KMS-11 (cell line): ENCODE results near the gene AMY1C.
A peak's percentile ranks its signal among the peaks of the same experiment; 100 is the strongest.
"Not testable (repeated sequence)": the region's sequence is repeated elsewhere in the genome, so short reads cannot be mapped to it uniquely, and the experiment has no call there.

Source experiments
- H2AFZ ChIP-seq: fragments of 200-600 bp; sonication (generic); 2 replicates; pipeline ENCODE4 v1.6.1; 2016; ENCODE audit warnings: antibody characterized with exemption, mixed run types, low read depth
- H3K27ac ChIP-seq: fragments of 200-600 bp; sonication (generic); 2 replicates; pipeline ENCODE4 v1.6.1; 2016; ENCODE audit warnings: mild to moderate bottlenecking, mixed run types
- H3K27me3 ChIP-seq: fragments of 200-600 bp; sonication (generic); 2 replicates; pipeline ENCODE4 v1.6.1; 2017; ENCODE audit warnings: mild to moderate bottlenecking, low read depth, mixed run types, moderate library complexity; ENCODE audit not compliant: insufficient read depth
- H3K36me3 ChIP-seq: fragments of 200-600 bp; sonication (generic); 2 replicates; pipeline ENCODE4 v1.6.1; 2017; ENCODE audit warnings: mild to moderate bottlenecking, mixed run types; ENCODE audit not compliant: insufficient read depth
- H3K4me1 ChIP-seq: fragments of 200-600 bp; sonication (generic); 2 replicates; pipeline ENCODE4 v1.6.1; 2016; ENCODE audit warnings: mild to moderate bottlenecking, low read depth, mixed run types; ENCODE audit not compliant: poor library complexity, severe bottlenecking
- H3K4me2 ChIP-seq: fragments of 200-600 bp; sonication (generic); 2 replicates; pipeline ENCODE4 v1.7.0; 2016; ENCODE audit warnings: mild to moderate bottlenecking, mixed run types
- H3K4me3 ChIP-seq: fragments of 200-600 bp; sonication (generic); IDR thresholded peaks from 2 replicates; pipeline ENCODE4 v1.6.1; 2017; ENCODE audit warnings: low read depth, low read length, mixed read lengths; ENCODE audit not compliant: insufficient read depth
- H3K79me2 ChIP-seq: fragments of 200-600 bp; sonication (generic); 2 replicates; pipeline ENCODE4 v1.6.1; 2016; ENCODE audit warnings: low read depth, mixed run types; ENCODE audit not compliant: insufficient read depth
- H3K9ac ChIP-seq: fragments of 200-600 bp; sonication (generic); 2 replicates; pipeline ENCODE4 v1.6.1; 2016; ENCODE audit warnings: mild to moderate bottlenecking, mixed run types
- H4K20me1 ChIP-seq: fragments of 200-600 bp; sonication (generic); 2 replicates; pipeline ENCODE4 v1.6.1; 2016; ENCODE audit warnings: mild to moderate bottlenecking, mixed run types; ENCODE audit not compliant: insufficient read depth
- CTCF ChIP-seq: fragments of 200-600 bp; sonication (generic); conservative IDR thresholded peaks from 2 replicates; pipeline ENCODE4 v1.6.1; 2017; ENCODE audit warnings: low read depth, mild to moderate bottlenecking, antibody characterized with exemption, low read length, moderate library complexity, mixed read lengths

AMY1C gene

GRCh38 chr1:103748273-103748672, 1.4 kb upstream of the AMY1C start:
- not testable (repeated sequence) for H3K79me2 ChIP-seq, H3K4me3 ChIP-seq, H3K36me3 ChIP-seq, H3K4me2 ChIP-seq, H3K4me1 ChIP-seq, H3K27me3 ChIP-seq, H4K20me1 ChIP-seq, H3K9ac ChIP-seq, H2AFZ ChIP-seq, H3K27ac ChIP-seq

- no peak overlapping the region for H2AFZ ChIP-seq
- H3K4me2 ChIP-seq = no peak overlapping the region
- H3K36me3 ChIP-seq = no peaks in the 10 kb centered on the region
- no peaks in the 10 kb centered on the region for H3K27me3 ChIP-seq
- no peaks in the 10 kb centered on the region for H4K20me1 ChIP-seq
- no peaks in the 10 kb centered on the region for H3K4me1 ChIP-seq
- no peaks in the 10 kb centered on the region for H3K79me2 ChIP-seq
- no peak overlapping the region for H3K9ac ChIP-seq
- no peak for TF ChIP-seq CTCF
- no peak overlapping the region for H3K4me3 ChIP-seq
- no peak overlapping the region for H3K27ac ChIP-seq
Measured at GRCh38 chr1:103761896-103762295, 12.2 kb downstream of the AMY1C start.

GRCh38 chr1:103779932-103780331, 30.2 kb downstream of the AMY1C start:
- no peak overlapping the region for H3K4me2 ChIP-seq
- H4K20me1 ChIP-seq = no peaks in the 10 kb centered on the region
- no peaks in the 10 kb centered on the region for H3K79me2 ChIP-seq
- H3K27me3 ChIP-seq = no peaks in the 10 kb centered on the region
- peaks cover 7% of the 10 kb centered on the region for H3K4me1 ChIP-seq
- no peak overlapping the region for H3K9ac ChIP-seq
- H2AFZ ChIP-seq = no peak overlapping the region
- H3K4me3 ChIP-seq = no peak overlapping the region
- H3K36me3 ChIP-seq = no peaks in the 10 kb centered on the region
- no peak for TF ChIP-seq CTCF
- no peak overlapping the region for H3K27ac ChIP-seq

GRCh38 chr1:103783944-103784377, 34.3 kb downstream of the AMY1C start:
- no peak overlapping the region for H3K27ac ChIP-seq
- no peaks in the 10 kb centered on the region for H4K20me1 ChIP-seq
- no peak overlapping the region for H3K4me3 ChIP-seq
- H2AFZ ChIP-seq = no peak overlapping the region
- no peak overlapping the region for H3K4me2 ChIP-seq
- no peaks in the 10 kb centered on the region for H3K36me3 ChIP-seq
- TF ChIP-seq CTCF = no peak
- peaks cover 7% of the 10 kb centered on the region for H3K4me1 ChIP-seq
- no peak overlapping the region for H3K9ac ChIP-seq
- no peaks in the 10 kb centered on the region for H3K79me2 ChIP-seq
- H3K27me3 ChIP-seq = no peaks in the 10 kb centered on the region

- H4K20me1 ChIP-seq = no peaks in the 10 kb centered on the region
- no peak overlapping the region for H3K4me2 ChIP-seq
- no peak overlapping the region for H2AFZ ChIP-seq
- no peaks in the 10 kb centered on the region for H3K4me1 ChIP-seq
- H3K9ac ChIP-seq = no peak overlapping the region
- H3K27me3 ChIP-seq = no peaks in the 10 kb centered on the region
- peak; percentile 35; the same call in 1 of the 2 replicates for TF ChIP-seq CTCF
- no peak overlapping the region for H3K27ac ChIP-seq
- H3K79me2 ChIP-seq = no peaks in the 10 kb centered on the region
- H3K36me3 ChIP-seq = no peaks in the 10 kb centered on the region
- no peak overlapping the region for H3K4me3 ChIP-seq
Measured at GRCh38 chr1:103788377-103788776, 38.7 kb downstream of the AMY1C start.
